Skeletal muscle cell (primary cell): ENCODE results near the gene TUBAL3.

Source experiments
- DNase-seq: peaks from one replicate; pipeline ENCODE4 v3.0.0-alpha.2; 2010; ENCODE audit warnings: low read depth
- H3K4me3 ChIP-seq: 2 replicates; pipeline ENCODE4 v1.5.1; 2011; ENCODE audit warnings: low read depth, mild to moderate bottlenecking, control low read depth, low read length, moderate library complexity

The TUBAL3 gene

DNA sequence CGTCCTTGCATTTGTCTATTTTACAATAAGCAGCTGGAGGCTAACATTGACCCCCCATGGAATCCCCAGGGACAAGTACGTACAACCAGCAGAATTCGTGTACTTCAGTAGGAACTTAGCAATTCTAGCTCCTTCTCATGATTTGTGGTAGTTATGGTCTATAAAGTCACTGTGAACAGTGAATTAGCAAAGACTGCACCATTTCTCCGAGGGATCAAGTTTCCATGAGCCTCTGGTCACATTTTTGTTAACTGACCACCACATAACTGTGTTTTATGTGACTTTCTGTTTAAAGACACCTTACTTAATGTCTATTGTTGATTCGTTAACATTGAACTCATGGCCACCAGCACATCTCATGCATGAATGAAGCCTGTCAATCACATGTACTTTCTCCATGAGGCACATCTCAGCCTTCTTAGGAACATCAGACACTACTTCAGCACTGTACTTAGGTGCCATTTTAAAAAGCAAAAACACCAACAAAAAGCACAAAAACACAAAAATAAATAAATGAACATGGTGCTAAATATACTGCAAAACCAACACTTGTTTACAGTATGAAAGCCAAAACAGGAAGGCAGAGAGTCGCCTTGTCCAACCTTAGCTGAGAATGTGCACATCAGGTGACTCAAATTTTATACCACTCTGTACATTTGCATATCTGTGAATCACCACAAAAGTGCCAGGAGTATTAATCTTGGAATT lies 48.9 kb downstream of the TUBAL3 start:
- H3K4me3 ChIP-seq: no peak overlapping the region
- no peak for DNase-seq

DNA sequence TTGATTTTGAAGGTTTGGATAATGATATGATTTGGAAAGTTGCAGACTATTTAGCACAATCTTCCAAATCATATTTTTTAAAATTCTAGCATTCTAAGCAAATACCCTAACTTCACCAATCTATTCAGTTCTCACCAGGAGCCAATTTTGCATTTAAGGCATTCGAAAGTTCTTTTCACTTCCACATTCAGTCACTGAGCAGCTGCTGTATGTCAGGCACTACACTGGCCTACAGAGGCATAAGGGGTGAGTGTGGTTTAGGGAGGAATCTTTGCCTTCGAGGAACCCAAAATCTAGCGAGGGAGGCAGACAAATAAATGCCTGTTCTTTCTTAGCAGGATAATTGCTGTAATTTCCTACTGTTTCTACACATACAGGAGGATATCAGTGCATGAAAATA lies 50.6 kb downstream of the TUBAL3 start:
- no peak overlapping the region for H3K4me3 ChIP-seq
- no peak for DNase-seq

GRCh38 chr10:5349362-5349761 lies 55.3 kb downstream of the TUBAL3 start:
- no peak overlapping the region for H3K4me3 ChIP-seq

GRCh38 chr10:5346881-5347280 lies 57.7 kb downstream of the TUBAL3 start:
- no peak for DNase-seq
- H3K4me3 ChIP-seq: no peak overlapping the region

More at GRCh38 chr10:5349362-5349761, 55.3 kb downstream of the TUBAL3 start:
- DNase-seq: no peak

DNA sequence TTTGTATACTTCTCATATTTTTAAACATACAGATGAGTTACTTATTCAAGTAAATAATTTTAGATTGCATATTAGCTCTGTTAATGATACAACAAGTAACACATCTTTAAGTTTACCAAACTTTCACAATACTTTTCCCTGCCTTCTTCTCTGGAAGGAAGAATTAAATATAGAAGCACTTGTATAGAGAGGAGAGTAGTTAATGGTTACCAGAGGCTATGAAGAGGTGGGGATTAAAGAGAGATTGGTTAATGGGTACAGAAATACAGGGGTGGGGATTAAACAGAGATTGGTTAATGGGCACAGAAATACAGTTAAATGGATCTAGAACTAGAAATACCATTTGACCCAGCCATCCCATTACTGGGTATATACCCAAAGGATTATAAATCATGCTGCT lies 59.9 kb downstream of the TUBAL3 start:
- DNase-seq: no peak
- H3K4me3 ChIP-seq: no peak overlapping the region

- DNase-seq: no peak
- H3K4me3 ChIP-seq: no peak overlapping the region
Measured at GRCh38 chr10:5343979-5344378, 60.6 kb downstream of the TUBAL3 start.

DNA sequence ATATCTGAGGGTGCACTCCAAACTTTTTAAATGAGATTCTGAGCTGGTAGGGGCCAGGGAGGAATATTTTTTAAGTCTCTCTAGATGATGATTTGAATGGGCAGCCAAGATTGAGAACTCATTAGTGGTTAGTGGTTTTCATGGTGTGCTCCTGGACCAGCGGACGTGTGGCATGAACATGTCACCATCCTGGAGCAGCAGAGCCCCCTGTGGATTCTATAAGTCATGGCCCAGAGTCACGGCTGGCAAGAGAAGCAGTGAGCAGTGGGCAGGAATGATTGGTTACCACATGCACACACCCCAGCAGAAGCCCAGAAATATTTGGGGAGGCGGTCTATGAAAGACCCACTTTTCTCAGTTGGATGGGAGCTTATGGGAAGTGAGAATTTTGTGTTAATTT lies 61.1 kb downstream of the TUBAL3 start:
- no peak overlapping the region for H3K4me3 ChIP-seq
- DNase-seq: no peak
